ENCODE measurements around the gene AFF1.
"Not testable (repeated sequence)": the region's sequence is repeated elsewhere in the genome, so short reads cannot be mapped to it uniquely, and the experiment has no call there.

AFF1 gene

DNA sequence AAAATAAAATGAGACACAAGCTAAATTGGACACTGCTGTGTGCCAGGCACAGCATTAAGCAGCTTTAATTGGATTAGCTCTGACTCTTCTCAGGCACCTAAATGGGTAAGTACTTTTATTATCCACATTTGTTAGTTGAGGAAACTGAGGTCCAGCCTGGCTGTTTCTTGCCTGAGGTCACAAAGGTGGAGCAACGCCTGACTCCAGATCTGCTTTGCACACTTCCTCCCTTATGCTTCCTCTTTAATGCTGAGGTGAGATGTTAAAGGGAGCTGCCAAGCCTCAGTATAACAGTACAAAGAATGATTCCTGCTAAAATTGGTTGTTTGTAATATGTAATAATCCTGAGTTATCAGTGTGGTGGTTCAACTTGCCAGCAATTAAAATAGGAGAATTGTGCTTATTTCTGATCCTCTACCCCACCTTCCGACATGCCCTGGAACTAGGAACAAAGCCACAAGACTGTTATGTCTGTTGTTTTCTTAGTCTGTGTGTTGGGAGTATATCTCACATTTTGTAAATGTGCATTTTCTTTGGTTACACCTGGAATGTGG, 74.4 kb downstream of the AFF1 start:
- in situ Hi-C loops (cut with MboI; ENCODE audit: low sequenced_read_pairs): no loop called here

DNA sequence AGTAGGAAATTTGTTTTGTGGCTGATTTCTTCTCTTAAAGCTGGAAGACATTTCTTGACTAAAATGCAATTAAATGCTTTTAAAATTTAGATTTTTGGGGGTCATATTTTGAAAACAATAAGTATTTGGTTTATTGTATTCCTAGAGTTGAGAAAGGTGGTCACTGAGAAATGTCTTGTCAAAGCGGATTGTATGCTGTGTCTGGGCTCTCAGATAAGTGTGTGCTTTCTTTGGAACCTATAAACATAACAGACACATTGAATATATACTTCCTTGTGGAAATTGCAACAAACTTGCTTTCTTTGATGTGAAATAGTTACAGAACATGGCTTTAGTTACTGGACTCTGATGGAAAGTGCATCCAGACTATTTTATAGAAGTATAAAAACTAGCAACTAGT, 75.4 kb downstream of the AFF1 start:
- in situ Hi-C loops (cut with MboI; ENCODE audit: low sequenced_read_pairs): no loop called here

DNA sequence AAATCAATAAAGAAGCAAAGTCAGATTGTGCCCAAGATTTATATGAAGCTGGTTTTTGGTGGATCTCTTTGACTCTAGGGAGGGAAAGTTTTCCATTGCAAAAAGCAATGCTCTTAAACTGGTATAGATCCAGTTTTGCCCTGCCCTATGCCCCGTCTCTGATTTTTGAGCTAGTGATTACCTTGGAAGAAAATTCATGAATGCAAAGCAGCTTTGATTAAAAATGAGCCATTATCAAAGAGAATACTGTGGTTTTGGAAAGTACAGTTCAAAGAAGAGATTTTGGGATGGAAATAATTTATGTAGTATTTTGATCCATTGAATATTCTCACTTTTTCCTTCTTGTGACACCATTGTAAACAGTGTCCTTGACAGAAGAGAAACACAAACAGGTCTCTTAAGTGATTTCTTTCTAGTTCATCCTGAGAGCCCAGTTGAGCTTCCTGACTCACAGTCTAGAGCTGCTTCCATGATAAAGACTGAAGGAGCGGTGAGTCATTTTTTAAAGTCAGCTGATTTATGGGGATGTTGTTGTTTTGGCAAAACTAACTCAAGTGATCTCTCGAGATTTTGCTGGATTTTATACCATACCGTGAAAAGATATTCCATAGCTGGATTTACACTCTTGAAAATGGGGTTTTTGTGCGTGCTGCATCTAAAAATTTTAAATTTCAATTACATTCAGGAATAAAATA, 76.7 kb downstream of the AFF1 start:
- in situ Hi-C loops (cut with MboI; ENCODE audit: low sequenced_read_pairs): no loop called here

DNA sequence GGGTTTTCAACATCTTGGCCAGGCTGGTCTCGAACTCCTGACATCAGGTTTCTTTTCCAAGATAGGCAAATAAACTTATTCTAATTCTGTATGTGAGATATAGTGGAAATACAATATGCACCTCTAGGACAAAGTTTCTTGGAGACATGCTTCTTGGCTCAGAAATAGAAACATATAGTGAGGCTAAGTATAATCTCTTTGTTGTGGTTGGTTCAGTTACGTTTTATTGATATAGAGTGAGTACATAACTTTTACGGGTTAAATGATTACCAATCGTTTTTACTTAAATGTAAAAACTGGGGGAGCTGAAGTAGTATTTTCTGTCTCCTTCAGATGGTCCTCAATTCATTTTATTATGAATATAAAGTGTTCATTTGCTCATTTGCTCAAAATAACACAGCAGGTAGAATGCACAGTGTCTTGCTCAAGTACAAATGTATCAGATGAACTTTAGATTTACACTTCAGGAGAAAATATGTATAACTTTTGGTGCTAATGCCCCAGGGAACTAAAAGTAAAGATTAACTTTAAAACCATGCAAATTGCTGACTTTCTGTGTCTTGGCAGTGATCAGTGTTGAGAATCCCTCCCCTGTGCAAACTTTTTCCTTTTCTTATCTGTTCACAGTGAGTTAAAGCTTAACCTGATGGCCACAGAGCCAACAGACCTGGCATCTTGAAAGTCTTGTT, 77.6 kb downstream of the AFF1 start:
- in situ Hi-C loops (cut with MboI; ENCODE audit: low sequenced_read_pairs): no loop called here

DNA sequence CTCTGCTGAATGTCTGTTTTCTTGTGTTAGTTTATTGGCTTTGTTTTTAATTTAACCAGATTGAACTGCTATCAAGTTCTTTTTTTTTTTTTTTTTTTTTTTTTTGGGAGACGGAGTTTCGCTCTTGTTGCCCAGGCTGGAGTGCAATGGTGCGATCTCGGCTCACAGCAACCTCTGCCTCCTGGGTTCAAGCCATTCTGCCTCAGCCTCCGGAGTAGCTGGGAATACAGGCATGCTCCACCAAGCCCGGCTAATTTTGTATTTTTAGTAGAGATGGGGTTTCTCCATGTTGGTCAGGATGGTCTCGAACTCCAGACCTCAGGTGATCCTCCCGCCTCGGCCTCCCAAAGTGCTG, 78.1 kb downstream of the AFF1 start:
- in situ Hi-C loops (cut with MboI; ENCODE audit: low sequenced_read_pairs): not testable (repeated sequence)

- in situ Hi-C loops (cut with MboI; ENCODE audit: low sequenced_read_pairs): no loop called here
Observed at GRCh38 chr4:87014284-87014782, 79.5 kb downstream of the AFF1 start.

GRCh38 chr4:87015416-87015815, 80.6 kb downstream of the AFF1 start:
- in situ Hi-C loops (cut with MboI; ENCODE audit: low sequenced_read_pairs): no loop called here

DNA sequence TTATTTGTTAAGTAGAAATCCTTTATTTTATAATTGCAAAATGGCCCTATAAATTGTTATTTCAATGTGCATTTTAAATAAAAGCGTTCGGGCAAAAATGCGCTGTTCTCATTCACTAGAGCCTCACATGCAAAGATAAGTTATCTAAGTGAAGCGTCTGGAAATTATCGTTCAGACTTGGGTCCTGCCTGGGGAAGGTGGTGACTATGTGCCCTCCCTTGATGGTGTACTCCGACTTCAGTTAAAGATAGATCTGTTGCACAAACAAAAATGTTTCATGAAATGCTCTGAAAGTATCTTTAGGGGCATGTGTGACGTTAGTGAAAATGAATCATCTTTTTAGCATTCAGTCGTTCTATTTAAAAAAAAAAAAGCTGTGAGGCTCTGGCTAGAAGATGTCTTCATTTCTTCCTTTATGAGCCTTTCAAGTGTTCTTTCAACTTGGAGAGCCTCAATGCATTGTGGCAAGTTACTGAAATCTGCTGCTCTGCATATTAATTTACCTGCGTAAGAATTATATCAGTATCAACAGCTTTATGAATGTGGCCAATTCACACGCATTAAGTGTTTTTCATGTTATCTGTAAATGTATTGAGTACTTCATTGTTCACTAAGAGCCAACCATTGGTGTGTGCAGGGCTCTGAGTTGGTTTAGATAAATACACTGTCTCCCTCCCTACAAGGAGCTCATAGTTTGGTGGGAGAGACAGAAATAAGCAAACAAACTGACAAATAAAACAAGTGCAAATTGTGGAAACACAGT, 83.0 kb downstream of the AFF1 start:
- in situ Hi-C loops (cut with MboI; ENCODE audit: low sequenced_read_pairs): no loop called here

- in situ Hi-C loops (cut with MboI; ENCODE audit: low sequenced_read_pairs): no loop called here
Observed at GRCh38 chr4:87018753-87019152, 83.9 kb downstream of the AFF1 start.

- in situ Hi-C loops (cut with MboI; ENCODE audit: low sequenced_read_pairs): no loop called here
Observed at GRCh38 chr4:87019246-87019791, 84.5 kb downstream of the AFF1 start.

- in situ Hi-C loops (cut with MboI; ENCODE audit: low sequenced_read_pairs): no loop called here
Observed at GRCh38 chr4:87019898-87020297, 85.1 kb downstream of the AFF1 start.

- in situ Hi-C loops (cut with MboI; ENCODE audit: low sequenced_read_pairs): no loop called here
Observed at GRCh38 chr4:87024201-87024600, 89.4 kb downstream of the AFF1 start.

GRCh38 chr4:87025023-87025613, 90.3 kb downstream of the AFF1 start:
- in situ Hi-C loops (cut with MboI; ENCODE audit: low sequenced_read_pairs): no loop called here

- in situ Hi-C loops (cut with MboI; ENCODE audit: low sequenced_read_pairs): no loop called here
Observed at GRCh38 chr4:87025614-87026041, 90.8 kb downstream of the AFF1 start.

DNA sequence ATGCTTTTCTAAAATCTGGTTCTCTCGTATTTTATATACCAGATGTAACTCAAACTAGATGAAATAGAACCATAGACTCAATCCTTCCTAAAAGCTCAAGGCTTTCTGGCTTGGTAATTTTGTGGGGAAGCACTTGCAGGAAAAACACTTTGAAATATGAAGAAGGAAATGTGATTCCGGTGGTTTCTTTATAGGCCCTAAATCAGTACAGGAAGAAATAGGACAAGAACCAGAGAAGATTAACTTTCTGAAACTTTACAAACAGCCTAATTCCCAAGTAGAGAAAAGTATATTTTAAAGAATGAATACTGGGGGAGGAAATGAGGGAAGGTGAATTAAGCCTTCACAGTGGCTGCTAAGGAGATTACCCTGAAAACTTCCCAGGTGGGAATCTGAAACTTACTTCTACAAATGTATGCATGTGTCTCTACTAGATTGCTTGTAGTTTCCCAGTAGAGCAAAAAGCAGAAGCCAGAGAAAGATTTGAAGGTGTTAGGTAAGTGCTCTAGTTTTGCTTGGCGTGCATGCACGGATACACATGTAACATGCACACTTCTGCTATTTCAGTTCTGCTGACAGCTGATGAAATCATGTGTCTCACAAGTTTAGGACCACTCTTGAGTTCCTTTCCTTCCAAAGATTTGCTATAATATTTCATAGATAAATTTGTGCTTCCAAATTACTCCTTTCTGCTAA, 92.1 kb downstream of the AFF1 start:
- in situ Hi-C loops (cut with MboI; ENCODE audit: low sequenced_read_pairs): no loop called here

DNA sequence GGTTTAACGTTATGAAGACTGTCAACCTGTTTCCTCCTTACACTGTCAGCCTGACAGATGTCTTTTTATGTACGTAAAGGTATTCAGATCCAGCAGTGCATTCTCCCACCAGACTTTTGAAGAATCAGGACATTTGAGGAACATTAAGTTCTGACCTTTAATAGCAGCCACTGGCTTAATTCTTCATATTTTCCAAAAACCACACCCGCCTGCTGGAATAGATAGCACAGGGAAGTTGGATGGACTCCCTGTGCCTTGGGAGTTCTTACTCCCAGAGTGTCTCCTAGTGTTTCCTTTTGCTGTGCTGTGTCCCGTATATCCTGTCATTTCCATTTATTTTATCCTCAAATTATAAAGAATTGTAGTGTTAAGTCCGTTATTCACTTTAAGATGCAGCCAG, 94.5 kb downstream of the AFF1 start:
- in situ Hi-C loops (cut with MboI; ENCODE audit: low sequenced_read_pairs): no loop called here

GRCh38 chr4:87030124-87030523, 95.3 kb downstream of the AFF1 start:
- in situ Hi-C loops (cut with MboI; ENCODE audit: low sequenced_read_pairs): no loop called here

- in situ Hi-C loops (cut with MboI; ENCODE audit: low sequenced_read_pairs): no loop called here
Observed at GRCh38 chr4:87030755-87031441, 96.1 kb downstream of the AFF1 start.

DNA sequence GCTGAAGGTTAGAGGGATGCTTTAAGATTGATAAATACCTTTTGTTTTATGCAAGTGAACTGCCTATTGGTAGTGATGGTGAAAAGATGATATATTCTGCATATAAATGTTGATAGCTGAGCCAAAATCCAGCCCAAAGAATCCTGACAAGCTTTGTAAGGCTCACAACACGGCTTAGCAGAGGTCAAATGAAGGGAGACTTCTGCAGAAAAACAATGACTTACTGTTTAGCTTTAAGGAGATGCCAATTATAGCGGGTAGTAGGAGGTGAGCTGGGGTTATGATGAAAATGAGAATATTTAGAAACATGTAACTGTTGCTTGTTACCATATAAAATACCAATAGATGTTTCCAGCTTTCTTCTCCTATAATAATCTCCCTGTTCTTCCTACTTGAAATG, 97.1 kb downstream of the AFF1 start:
- in situ Hi-C loops (cut with MboI; ENCODE audit: low sequenced_read_pairs): no loop called here

Measured in HL-60/S4 (cell line).